ENCODE data around the gene SLC39A3.

SLC39A3 gene

DNA sequence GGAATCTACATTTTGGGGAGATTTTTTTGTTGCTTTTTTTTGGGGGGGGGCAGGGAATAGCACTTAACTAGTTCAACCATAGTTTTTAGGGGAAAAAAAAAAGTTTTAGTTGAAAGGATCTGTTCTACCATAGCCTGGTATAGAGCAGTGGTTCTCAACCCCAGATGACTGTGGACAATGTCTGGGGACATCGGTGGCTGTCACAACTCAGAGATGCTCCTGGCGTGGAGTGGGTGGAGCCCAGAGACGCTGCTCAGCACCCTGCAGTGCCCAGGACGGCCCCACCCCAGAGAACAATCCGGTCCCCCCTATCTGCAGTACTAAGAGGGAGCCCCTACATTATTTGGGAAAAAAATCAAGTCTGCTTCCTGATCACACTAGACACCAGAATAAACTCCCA lies 45.6 kb downstream of the SLC39A3 start:
- Histone ChIP-seq H3K27ac (ENCODE audit: low read depth, low read length, poor library complexity, severe bottlenecking) (no peak overlapping the region), H3K4me2 (ENCODE audit: low read length) (no peak overlapping the region), H3K36me3 (ENCODE audit: insufficient read depth, low read length) (no peaks in the 10 kb centered on the region), H3K4me3 (ENCODE audit: low read depth, low read length, poor library complexity, severe bottlenecking) (no peak overlapping the region), H3K9ac (ENCODE audit: low read length) (no peak overlapping the region), H3K27me3 (ENCODE audit: insufficient read depth, low read length) (no peaks in the 10 kb centered on the region), H3K4me1 (ENCODE audit: insufficient read depth, low read length, severe bottlenecking) (peaks cover 11% of the 10 kb centered on the region), H3K9me3 (ENCODE audit: low read length) (no peaks in the 10 kb centered on the region), H4K20me1 (ENCODE audit: insufficient read depth, low read length) (no peaks in the 10 kb centered on the region), H3K9me2 (ENCODE audit: low read depth, low read length) (no peaks in the 10 kb centered on the region), H3F3A (ENCODE audit: insufficient read depth, low read length) (0 out of 2 replicates have a peak, but pooled peaks cover 3% of the 10 kb centered on the region), H2AFZ (ENCODE audit: low read length) (no peak overlapping the region), H3K79me2 (ENCODE audit: insufficient read depth, low read length) (no peaks in the 10 kb centered on the region)
- TF ChIP-seq, protein P1, sequence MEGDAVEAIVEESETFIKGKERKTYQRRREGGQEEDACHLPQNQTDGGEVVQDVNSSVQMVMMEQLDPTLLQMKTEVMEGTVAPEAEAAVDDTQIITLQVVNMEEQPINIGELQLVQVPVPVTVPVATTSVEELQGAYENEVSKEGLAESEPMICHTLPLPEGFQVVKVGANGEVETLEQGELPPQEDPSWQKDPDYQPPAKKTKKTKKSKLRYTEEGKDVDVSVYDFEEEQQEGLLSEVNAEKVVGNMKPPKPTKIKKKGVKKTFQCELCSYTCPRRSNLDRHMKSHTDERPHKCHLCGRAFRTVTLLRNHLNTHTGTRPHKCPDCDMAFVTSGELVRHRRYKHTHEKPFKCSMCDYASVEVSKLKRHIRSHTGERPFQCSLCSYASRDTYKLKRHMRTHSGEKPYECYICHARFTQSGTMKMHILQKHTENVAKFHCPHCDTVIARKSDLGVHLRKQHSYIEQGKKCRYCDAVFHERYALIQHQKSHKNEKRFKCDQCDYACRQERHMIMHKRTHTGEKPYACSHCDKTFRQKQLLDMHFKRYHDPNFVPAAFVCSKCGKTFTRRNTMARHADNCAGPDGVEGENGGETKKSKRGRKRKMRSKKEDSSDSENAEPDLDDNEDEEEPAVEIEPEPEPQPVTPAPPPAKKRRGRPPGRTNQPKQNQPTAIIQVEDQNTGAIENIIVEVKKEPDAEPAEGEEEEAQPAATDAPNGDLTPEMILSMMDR (IDR thresholded peaks at IDR 0.05; ENCODE audit: low read length), result no peak
- no peak for TF ChIP-seq EZH2 (IDR thresholded peaks at IDR 0.05; ENCODE audit: borderline replicate concordance, low read length)

GRCh38 chr19:2693492-2694160 lies 46.2 kb downstream of the SLC39A3 start:
- H3K4me3 ChIP-seq (ENCODE audit: low read depth, low read length, poor library complexity, severe bottlenecking), result no peak overlapping the region
- peaks cover 6% of the 10 kb centered on the region for H3K4me1 ChIP-seq (ENCODE audit: insufficient read depth, low read length, severe bottlenecking)
- no peak overlapping the region for H3K9ac ChIP-seq (ENCODE audit: low read length)
- no peak overlapping the region for H2AFZ ChIP-seq (ENCODE audit: low read length)
- H3K4me2 ChIP-seq (ENCODE audit: low read length), result no peak overlapping the region
- H3K9me2 ChIP-seq (ENCODE audit: low read depth, low read length), result no peaks in the 10 kb centered on the region
- no peaks in the 10 kb centered on the region for H3K27me3 ChIP-seq (ENCODE audit: insufficient read depth, low read length)
- no peaks in the 10 kb centered on the region for H3K36me3 ChIP-seq (ENCODE audit: insufficient read depth, low read length)
- H3K9me3 ChIP-seq (ENCODE audit: low read length), result no peaks in the 10 kb centered on the region
- H3K27ac ChIP-seq (ENCODE audit: low read depth, low read length, poor library complexity, severe bottlenecking), result no peak overlapping the region
- 0 out of 2 replicates have a peak, but pooled peaks cover 1% of the 10 kb centered on the region for H3F3A ChIP-seq (ENCODE audit: insufficient read depth, low read length)
- no peaks in the 10 kb centered on the region for H4K20me1 ChIP-seq (ENCODE audit: insufficient read depth, low read length)
- H3K79me2 ChIP-seq (ENCODE audit: insufficient read depth, low read length), result no peaks in the 10 kb centered on the region
- TF ChIP-seq, protein P1 (IDR thresholded peaks at IDR 0.05; ENCODE audit: low read length), result no peak
- TF ChIP-seq EZH2 (IDR thresholded peaks at IDR 0.05; ENCODE audit: borderline replicate concordance, low read length), result no peak

- Histone ChIP-seq H3K27ac (ENCODE audit: low read depth, low read length, poor library complexity, severe bottlenecking) (no peak overlapping the region), H2AFZ (ENCODE audit: low read length) (no peak overlapping the region), H3K9ac (ENCODE audit: low read length) (no peak overlapping the region), H3K4me3 (ENCODE audit: low read depth, low read length, poor library complexity, severe bottlenecking) (no peak overlapping the region), H3K4me1 (ENCODE audit: insufficient read depth, low read length, severe bottlenecking) (no peaks in the 10 kb centered on the region), H3K9me2 (ENCODE audit: low read depth, low read length) (no peaks in the 10 kb centered on the region), H3K4me2 (ENCODE audit: low read length) (no peak overlapping the region), H3K9me3 (ENCODE audit: low read length) (no peaks in the 10 kb centered on the region), H3K79me2 (ENCODE audit: insufficient read depth, low read length) (no peaks in the 10 kb centered on the region), H4K20me1 (ENCODE audit: insufficient read depth, low read length) (no peaks in the 10 kb centered on the region), H3F3A (ENCODE audit: insufficient read depth, low read length) (no peaks in the 10 kb centered on the region), H3K36me3 (ENCODE audit: insufficient read depth, low read length) (no peaks in the 10 kb centered on the region), H3K27me3 (ENCODE audit: insufficient read depth, low read length) (no peaks in the 10 kb centered on the region)
- TF ChIP-seq, protein P1 (IDR thresholded peaks at IDR 0.05; ENCODE audit: low read length), result no peak
These were observed 47.9 kb downstream of the SLC39A3 start for GRCh38 chr19:2691951-2692350.

Measured in OCI-LY1 (cell line).